Measurements from ENCODE around the gene ARF4.

DNA sequence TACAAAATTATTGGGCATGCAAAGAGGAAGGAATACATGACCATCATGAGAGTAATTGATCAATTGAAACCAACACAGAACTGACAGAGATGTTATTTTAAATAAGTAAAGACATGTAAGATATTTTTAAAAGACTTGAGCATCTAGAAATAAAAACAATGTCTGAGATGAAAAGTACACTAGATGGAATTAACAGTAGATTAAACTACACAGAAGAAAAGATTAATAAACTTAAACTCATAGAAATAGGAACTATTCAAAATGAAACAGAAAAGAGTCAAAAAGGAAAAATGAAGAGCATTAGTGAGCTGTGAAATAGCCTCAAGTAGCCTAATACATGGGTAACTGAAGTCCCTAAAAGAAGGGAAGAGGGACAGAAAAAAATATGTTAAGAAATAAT is 8.5 kb upstream of the ARF4 start:
- TF ChIP-seq, protein P1, sequence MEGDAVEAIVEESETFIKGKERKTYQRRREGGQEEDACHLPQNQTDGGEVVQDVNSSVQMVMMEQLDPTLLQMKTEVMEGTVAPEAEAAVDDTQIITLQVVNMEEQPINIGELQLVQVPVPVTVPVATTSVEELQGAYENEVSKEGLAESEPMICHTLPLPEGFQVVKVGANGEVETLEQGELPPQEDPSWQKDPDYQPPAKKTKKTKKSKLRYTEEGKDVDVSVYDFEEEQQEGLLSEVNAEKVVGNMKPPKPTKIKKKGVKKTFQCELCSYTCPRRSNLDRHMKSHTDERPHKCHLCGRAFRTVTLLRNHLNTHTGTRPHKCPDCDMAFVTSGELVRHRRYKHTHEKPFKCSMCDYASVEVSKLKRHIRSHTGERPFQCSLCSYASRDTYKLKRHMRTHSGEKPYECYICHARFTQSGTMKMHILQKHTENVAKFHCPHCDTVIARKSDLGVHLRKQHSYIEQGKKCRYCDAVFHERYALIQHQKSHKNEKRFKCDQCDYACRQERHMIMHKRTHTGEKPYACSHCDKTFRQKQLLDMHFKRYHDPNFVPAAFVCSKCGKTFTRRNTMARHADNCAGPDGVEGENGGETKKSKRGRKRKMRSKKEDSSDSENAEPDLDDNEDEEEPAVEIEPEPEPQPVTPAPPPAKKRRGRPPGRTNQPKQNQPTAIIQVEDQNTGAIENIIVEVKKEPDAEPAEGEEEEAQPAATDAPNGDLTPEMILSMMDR (conservative IDR thresholded peaks at IDR 0.05) = no peak
- no peak for TF ChIP-seq EZH2 (IDR thresholded peaks at IDR 0.05; ENCODE audit: low read depth)
